ENCODE data around the gene GPS1.

DNA sequence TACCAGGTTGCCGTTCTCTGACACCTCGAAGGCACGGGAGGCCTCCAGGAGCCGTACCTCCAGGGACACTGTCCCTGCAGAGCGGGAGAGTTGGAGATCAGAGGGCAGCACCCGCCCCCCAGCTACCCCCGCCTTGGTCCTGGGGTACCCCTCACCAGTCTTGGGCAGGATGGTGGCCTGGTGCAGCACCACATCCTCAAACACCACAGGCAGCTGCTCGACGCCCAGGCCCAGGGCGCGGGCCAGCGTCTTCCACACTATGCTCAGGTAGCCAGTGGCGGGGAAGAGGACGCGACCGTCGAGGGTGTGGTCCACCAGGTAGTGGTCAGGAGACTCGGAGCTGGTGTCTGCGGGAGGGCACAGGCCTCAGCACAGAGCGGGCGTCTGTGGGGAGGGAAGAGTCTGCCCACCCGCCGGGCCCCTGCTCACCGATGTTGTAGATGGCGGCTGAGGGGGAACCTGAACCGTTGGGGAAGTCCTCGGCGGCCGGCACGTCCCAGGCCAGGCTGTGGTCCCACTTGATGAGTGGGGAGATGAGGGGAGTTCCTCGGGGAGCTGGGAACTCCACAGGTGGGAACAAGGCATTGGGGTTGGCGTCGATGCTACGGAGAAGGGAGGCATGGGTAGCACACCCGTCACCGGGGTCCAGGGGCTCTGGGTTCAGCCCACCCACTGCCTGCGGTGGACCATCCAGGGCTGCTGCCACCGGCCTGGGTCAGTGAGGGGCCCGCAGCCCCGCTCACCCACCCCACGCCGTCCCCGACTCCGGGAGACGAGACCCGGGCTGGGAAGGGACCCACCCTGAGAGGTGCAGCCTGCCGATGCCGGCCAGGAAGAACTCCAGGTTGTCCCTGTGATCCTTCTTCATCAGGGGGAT is 36.5 kb downstream of the GPS1 start:
- TF ChIP-seq, protein P1, sequence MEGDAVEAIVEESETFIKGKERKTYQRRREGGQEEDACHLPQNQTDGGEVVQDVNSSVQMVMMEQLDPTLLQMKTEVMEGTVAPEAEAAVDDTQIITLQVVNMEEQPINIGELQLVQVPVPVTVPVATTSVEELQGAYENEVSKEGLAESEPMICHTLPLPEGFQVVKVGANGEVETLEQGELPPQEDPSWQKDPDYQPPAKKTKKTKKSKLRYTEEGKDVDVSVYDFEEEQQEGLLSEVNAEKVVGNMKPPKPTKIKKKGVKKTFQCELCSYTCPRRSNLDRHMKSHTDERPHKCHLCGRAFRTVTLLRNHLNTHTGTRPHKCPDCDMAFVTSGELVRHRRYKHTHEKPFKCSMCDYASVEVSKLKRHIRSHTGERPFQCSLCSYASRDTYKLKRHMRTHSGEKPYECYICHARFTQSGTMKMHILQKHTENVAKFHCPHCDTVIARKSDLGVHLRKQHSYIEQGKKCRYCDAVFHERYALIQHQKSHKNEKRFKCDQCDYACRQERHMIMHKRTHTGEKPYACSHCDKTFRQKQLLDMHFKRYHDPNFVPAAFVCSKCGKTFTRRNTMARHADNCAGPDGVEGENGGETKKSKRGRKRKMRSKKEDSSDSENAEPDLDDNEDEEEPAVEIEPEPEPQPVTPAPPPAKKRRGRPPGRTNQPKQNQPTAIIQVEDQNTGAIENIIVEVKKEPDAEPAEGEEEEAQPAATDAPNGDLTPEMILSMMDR (IDR thresholded peaks at IDR 0.05; ENCODE audit: low read depth, low read length) = no peak
- TF ChIP-seq MYC (IDR thresholded peaks at IDR 0.05; ENCODE audit: low read depth, low read length) = no peak
- TF ChIP-seq, protein P2, sequence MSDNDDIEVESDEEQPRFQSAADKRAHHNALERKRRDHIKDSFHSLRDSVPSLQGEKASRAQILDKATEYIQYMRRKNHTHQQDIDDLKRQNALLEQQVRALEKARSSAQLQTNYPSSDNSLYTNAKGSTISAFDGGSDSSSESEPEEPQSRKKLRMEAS (IDR thresholded peaks at IDR 0.05; ENCODE audit: low read depth, low read length) = no peak
